Measurements from ENCODE around the gene CPLANE2.

CPLANE2 gene

DNA sequence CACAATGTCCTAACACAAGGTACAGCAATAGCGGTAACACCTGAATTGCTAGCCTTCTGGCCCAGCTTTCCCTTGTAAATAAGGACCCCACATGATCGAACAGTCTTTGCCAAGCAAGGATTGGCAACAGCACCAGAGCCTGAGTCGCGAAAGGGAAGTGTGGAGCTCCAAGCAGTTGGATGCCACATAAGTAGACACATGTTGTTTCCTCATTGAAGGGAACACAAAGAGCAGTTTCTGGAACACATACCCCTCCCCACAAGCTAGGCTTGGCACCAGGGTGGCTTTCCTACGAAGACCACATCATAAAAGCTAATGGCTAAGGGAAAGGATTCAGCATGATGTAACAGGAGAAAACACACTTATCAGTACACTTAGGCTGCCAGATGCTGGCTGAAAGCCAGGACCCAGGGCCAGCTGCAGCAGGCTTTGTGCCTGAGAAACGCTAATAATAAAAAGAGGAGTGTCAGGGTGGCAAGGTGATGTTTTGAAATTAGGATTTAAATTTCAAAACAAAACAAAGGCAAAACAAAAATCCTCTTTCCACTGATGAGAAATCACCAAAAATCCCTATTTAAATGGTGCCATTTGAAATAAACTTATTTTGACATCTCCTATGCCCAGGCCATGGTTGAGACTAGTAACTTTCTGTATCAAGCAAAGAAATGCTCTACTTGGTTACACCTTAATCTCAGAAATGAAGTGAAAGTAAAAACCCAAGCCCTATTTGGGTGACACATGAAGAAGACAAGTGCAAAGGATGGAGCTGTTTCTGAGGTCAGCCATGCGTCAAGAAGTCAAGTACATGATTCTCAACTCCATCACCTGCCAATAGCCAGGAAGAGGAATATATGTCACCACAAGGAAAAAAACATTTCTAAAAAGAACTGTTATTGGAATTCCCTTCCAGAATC lies 11.9 kb upstream of the CPLANE2 start:
- H3K27me3 ChIP-seq (ENCODE audit: control insufficient read depth in 1 of 2, insufficient read depth in 1 of 2, low read length in 2 of 2) = no peaks in the 10 kb centered on the region
- H4K91ac ChIP-seq (ENCODE audit: low read length) = peak overlapping the region; percentile 52
- peaks cover 18% of the 10 kb centered on the region for H3K79me1 ChIP-seq (replicated peaks; ENCODE audit: low read length, poor library complexity, severe bottlenecking)
- H3K27ac ChIP-seq (ENCODE audit: low read length, poor library complexity, severe bottlenecking) = peak overlapping the region; percentile 27
- no peak overlapping the region for H3K4me2 ChIP-seq (ENCODE audit: low read length, poor library complexity, severe bottlenecking)
- no peak overlapping the region for H2BK15ac ChIP-seq (ENCODE audit: low read depth, poor library complexity, severe bottlenecking)
- H3K9me3 ChIP-seq (ENCODE audit: control insufficient read depth, low read length) = no peaks in the 10 kb centered on the region
- H2BK12ac ChIP-seq (ENCODE audit: low read length in 2 of 2) = no peak overlapping the region
- no peak overlapping the region for H2AK5ac ChIP-seq (ENCODE audit: low read length, severe bottlenecking)
- DNase-seq = peak; percentile 75
- peak overlapping the region; percentile 36 for H3K9ac ChIP-seq (ENCODE audit: low read length)
- no peak overlapping the region for H3K4ac ChIP-seq (ENCODE audit: low read depth in 1 of 2, low read length in 2 of 2)
- H3K36me3 ChIP-seq (ENCODE audit: control insufficient read depth in 1 of 2, insufficient read depth in 2 of 2, low read depth in 1 of 2, low read length in 2 of 2) = peaks cover 36 to 45% of the 10 kb centered on the region in 2 experiments
- H2BK120ac ChIP-seq (ENCODE audit: low read depth, low read length) = no peak overlapping the region
- H2BK5ac ChIP-seq (ENCODE audit: low read depth, low read length, poor library complexity, severe bottlenecking) = no peak overlapping the region
- H3K14ac ChIP-seq (ENCODE audit: low read length in 2 of 2) = no peak overlapping the region
- 98% methylated on average over 4 of the region's 7 CpGs for WGBS
- H4K8ac ChIP-seq (ENCODE audit: low read length) = no peak overlapping the region
- H3K23ac ChIP-seq (ENCODE audit: low read length in 2 of 2) = no peak overlapping the region
- peaks cover 23% of the 10 kb centered on the region for H3K4me1 ChIP-seq (ENCODE audit: control insufficient read depth, insufficient read depth, low read depth, low read length)
- no peak overlapping the region for H2AFZ ChIP-seq (ENCODE audit: low read depth, low read length)
- H3K18ac ChIP-seq (ENCODE audit: low read depth in 1 of 2, low read length in 2 of 2) = no peak overlapping the region
- H3K4me3 ChIP-seq (ENCODE audit: insufficient read depth in 1 of 2, low read depth in 1 of 2, low read length in 2 of 2) = peak overlapping the region in 1 of 2 experiments; percentile 10

DNA sequence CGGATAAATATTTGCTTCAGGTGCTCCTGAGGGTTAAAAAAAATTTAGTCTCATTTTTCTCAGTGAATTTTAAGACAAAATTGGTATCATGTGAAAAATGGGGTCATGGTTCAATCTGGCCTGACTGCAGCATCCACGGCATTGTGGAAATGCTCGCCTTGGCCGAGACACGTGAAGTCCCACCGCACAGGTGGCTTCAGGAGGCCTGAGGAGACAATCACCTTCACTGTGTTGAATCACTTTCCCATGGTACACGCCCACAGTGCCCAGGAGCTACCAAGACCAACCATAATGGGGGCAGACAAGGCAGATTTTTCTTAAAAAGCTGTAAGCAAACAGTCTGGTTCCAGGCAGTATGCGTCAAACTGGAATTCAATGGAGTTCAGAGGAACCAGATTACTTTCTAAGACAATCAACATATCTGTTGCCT lies 11.0 kb upstream of the CPLANE2 start:
- Histone ChIP-seq H3K14ac (ENCODE audit: low read length in 2 of 2) (no peak overlapping the region), H2BK5ac (ENCODE audit: low read depth, low read length, poor library complexity, severe bottlenecking) (no peak overlapping the region), H3K4me2 (ENCODE audit: low read length, poor library complexity, severe bottlenecking) (no peak overlapping the region), H3K4me3 (ENCODE audit: insufficient read depth in 1 of 2, low read depth in 1 of 2, low read length in 2 of 2) (no peak overlapping the region), H3K36me3 (ENCODE audit: control insufficient read depth in 1 of 2, insufficient read depth in 2 of 2, low read depth in 1 of 2, low read length in 2 of 2) (peaks cover 33 to 37% of the 10 kb centered on the region in 2 experiments), H3K27ac (ENCODE audit: low read length, poor library complexity, severe bottlenecking) (no peak overlapping the region), H2BK12ac (ENCODE audit: low read length in 2 of 2) (no peak overlapping the region), H3K79me1 (replicated peaks; ENCODE audit: low read length, poor library complexity, severe bottlenecking) (peaks cover 14% of the 10 kb centered on the region), H3K18ac (ENCODE audit: low read depth in 1 of 2, low read length in 2 of 2) (peak overlapping the region in 1 of 2 experiments; percentile 37), H2AK5ac (ENCODE audit: low read length, severe bottlenecking) (no peak overlapping the region), H3K27me3 (ENCODE audit: control insufficient read depth in 1 of 2, insufficient read depth in 1 of 2, low read length in 2 of 2) (no peaks in the 10 kb centered on the region), H3K4ac (ENCODE audit: low read depth in 1 of 2, low read length in 2 of 2) (peak overlapping the region in 1 of 2 experiments; percentile 35), H2BK120ac (ENCODE audit: low read depth, low read length) (no peak overlapping the region), H3K23ac (ENCODE audit: low read length in 2 of 2) (no peak overlapping the region), H3K4me1 (ENCODE audit: control insufficient read depth, insufficient read depth, low read depth, low read length) (peaks cover 21% of the 10 kb centered on the region), H2AFZ (ENCODE audit: low read depth, low read length) (no peak overlapping the region), H3K9me3 (ENCODE audit: control insufficient read depth, low read length) (no peaks in the 10 kb centered on the region), H4K91ac (ENCODE audit: low read length) (no peak overlapping the region), H2BK15ac (ENCODE audit: low read depth, poor library complexity, severe bottlenecking) (no peak overlapping the region), H4K8ac (ENCODE audit: low read length) (no peak overlapping the region), H3K9ac (ENCODE audit: low read length) (peak overlapping the region; percentile 36)
- DNase-seq = no peak
- 98% methylated on average over 8 of the region's 8 CpGs for WGBS

DNA sequence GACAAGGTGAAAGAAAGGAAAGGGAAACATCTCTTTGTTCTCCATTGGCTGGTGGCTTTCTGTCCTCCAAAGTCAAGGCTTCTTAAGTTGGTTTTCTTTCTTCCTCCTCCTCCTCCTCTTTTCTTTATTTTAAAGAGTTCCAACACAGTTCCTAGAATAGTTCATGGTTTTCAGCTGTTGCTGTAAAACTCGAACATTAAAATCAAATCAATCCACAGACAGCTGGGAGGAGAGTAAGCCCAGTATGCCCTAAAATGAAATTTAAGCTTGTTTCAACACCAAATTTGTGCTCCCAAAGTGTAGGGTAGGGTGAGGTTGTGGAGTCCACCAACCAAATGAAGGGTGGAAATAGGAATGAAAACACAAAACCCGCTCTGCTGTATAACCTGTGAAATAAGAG lies 10.5 kb upstream of the CPLANE2 start:
- Histone ChIP-seq H3K79me1 (replicated peaks; ENCODE audit: low read length, poor library complexity, severe bottlenecking) (peaks cover 14% of the 10 kb centered on the region), H3K14ac (ENCODE audit: low read length in 2 of 2) (no peak overlapping the region), H3K4me1 (ENCODE audit: control insufficient read depth, insufficient read depth, low read depth, low read length) (peaks cover 21% of the 10 kb centered on the region), H3K4me3 (ENCODE audit: insufficient read depth in 1 of 2, low read depth in 1 of 2, low read length in 2 of 2) (no peak overlapping the region), H3K27ac (ENCODE audit: low read length, poor library complexity, severe bottlenecking) (no peak overlapping the region), H2AFZ (ENCODE audit: low read depth, low read length) (no peak overlapping the region), H4K91ac (ENCODE audit: low read length) (no peak overlapping the region), H2AK5ac (ENCODE audit: low read length, severe bottlenecking) (no peak overlapping the region), H2BK5ac (ENCODE audit: low read depth, low read length, poor library complexity, severe bottlenecking) (no peak overlapping the region), H2BK120ac (ENCODE audit: low read depth, low read length) (no peak overlapping the region), H3K36me3 (ENCODE audit: control insufficient read depth in 1 of 2, insufficient read depth in 2 of 2, low read depth in 1 of 2, low read length in 2 of 2) (peaks cover 31 to 33% of the 10 kb centered on the region in 2 experiments), H3K9ac (ENCODE audit: low read length) (no peak overlapping the region), H3K18ac (ENCODE audit: low read depth in 1 of 2, low read length in 2 of 2) (no peak overlapping the region), H2BK12ac (ENCODE audit: low read length in 2 of 2) (no peak overlapping the region), H3K4me2 (ENCODE audit: low read length, poor library complexity, severe bottlenecking) (no peak overlapping the region), H3K23ac (ENCODE audit: low read length in 2 of 2) (no peak overlapping the region), H4K8ac (ENCODE audit: low read length) (no peak overlapping the region), H2BK15ac (ENCODE audit: low read depth, poor library complexity, severe bottlenecking) (no peak overlapping the region), H3K27me3 (ENCODE audit: control insufficient read depth in 1 of 2, insufficient read depth in 1 of 2, low read length in 2 of 2) (no peaks in the 10 kb centered on the region), H3K9me3 (ENCODE audit: control insufficient read depth, low read length) (no peaks in the 10 kb centered on the region), H3K4ac (ENCODE audit: low read depth in 1 of 2, low read length in 2 of 2) (no peak overlapping the region)
- DNase-seq = no peak
- WGBS = 96% methylated on average over 1 of the region's 2 CpGs

DNA sequence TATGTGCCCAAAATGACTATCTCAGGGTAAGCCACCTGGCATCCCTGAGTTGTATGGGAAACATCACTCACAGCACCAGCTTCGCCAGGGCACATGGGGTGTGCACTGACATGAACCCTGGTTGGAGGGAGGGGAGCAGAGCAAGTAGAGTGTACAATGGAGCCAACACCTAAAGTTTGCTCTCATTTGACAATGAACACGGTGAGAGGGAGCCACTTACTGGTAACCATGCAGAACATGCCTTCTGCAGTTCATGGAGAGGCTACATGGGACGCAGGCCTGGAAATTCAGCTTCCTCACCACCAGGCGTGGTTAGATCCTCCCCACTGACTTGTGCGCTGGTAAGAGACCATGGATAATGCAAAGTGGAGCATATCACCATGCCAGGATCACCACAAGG lies 10.0 kb upstream of the CPLANE2 start:
- Histone ChIP-seq H3K4me2 (ENCODE audit: low read length, poor library complexity, severe bottlenecking) (no peak overlapping the region), H2BK15ac (ENCODE audit: low read depth, poor library complexity, severe bottlenecking) (no peak overlapping the region), H4K8ac (ENCODE audit: low read length) (no peak overlapping the region), H3K14ac (ENCODE audit: low read length in 2 of 2) (no peak overlapping the region), H2BK5ac (ENCODE audit: low read depth, low read length, poor library complexity, severe bottlenecking) (no peak overlapping the region), H4K91ac (ENCODE audit: low read length) (no peak overlapping the region), H2BK12ac (ENCODE audit: low read length in 2 of 2) (no peak overlapping the region), H3K4me3 (ENCODE audit: insufficient read depth in 1 of 2, low read depth in 1 of 2, low read length in 2 of 2) (no peak overlapping the region), H3K9ac (ENCODE audit: low read length) (no peak overlapping the region), H2AFZ (ENCODE audit: low read depth, low read length) (no peak overlapping the region), H3K4me1 (ENCODE audit: control insufficient read depth, insufficient read depth, low read depth, low read length) (peaks cover 23% of the 10 kb centered on the region), H3K18ac (ENCODE audit: low read depth in 1 of 2, low read length in 2 of 2) (no peak overlapping the region), H3K27me3 (ENCODE audit: control insufficient read depth in 1 of 2, insufficient read depth in 1 of 2, low read length in 2 of 2) (no peaks in the 10 kb centered on the region), H3K27ac (ENCODE audit: low read length, poor library complexity, severe bottlenecking) (no peak overlapping the region), H3K9me3 (ENCODE audit: control insufficient read depth, low read length) (no peaks in the 10 kb centered on the region), H3K36me3 (ENCODE audit: control insufficient read depth in 1 of 2, insufficient read depth in 2 of 2, low read depth in 1 of 2, low read length in 2 of 2) (peaks cover 26 to 30% of the 10 kb centered on the region in 2 experiments), H2AK5ac (ENCODE audit: low read length, severe bottlenecking) (no peak overlapping the region), H3K4ac (ENCODE audit: low read depth in 1 of 2, low read length in 2 of 2) (no peak overlapping the region), H3K23ac (ENCODE audit: low read length in 2 of 2) (no peak overlapping the region), H3K79me1 (replicated peaks; ENCODE audit: low read length, poor library complexity, severe bottlenecking) (peaks cover 14% of the 10 kb centered on the region), H2BK120ac (ENCODE audit: low read depth, low read length) (no peak overlapping the region)
- 96% methylated on average over 5 of the region's 5 CpGs for WGBS
- DNase-seq = no peak

Data from mesenchymal stem cell (in vitro differentiated cells and primary cell).